Lower leg skin (tissue), 3 donors: Measurements from ENCODE around the gene C10orf71.

ENCODE experiments used
- POLR2A ChIP-seq, 2 donors: fragments of 450-650 bp; IDR thresholded peaks; one replicate each; pipeline ENCODE4 v1.6.1; 2016 to 2017; ENCODE audit warnings: antibody characterized with exemption in 2 of 2, mild to moderate bottlenecking in 1 of 2, moderate library complexity in 1 of 2
- TF ChIP-seq, protein P1 (sequence below), 3 donors: fragments of 450-650 bp; IDR thresholded peaks; one replicate each; pipeline ENCODE4 v1.5.1; 2016; ENCODE audit warnings: antibody characterized with exemption in 3 of 3, mild to moderate bottlenecking in 3 of 3, moderate library complexity in 2 of 3

- TF ChIP-seq, protein P1, sequence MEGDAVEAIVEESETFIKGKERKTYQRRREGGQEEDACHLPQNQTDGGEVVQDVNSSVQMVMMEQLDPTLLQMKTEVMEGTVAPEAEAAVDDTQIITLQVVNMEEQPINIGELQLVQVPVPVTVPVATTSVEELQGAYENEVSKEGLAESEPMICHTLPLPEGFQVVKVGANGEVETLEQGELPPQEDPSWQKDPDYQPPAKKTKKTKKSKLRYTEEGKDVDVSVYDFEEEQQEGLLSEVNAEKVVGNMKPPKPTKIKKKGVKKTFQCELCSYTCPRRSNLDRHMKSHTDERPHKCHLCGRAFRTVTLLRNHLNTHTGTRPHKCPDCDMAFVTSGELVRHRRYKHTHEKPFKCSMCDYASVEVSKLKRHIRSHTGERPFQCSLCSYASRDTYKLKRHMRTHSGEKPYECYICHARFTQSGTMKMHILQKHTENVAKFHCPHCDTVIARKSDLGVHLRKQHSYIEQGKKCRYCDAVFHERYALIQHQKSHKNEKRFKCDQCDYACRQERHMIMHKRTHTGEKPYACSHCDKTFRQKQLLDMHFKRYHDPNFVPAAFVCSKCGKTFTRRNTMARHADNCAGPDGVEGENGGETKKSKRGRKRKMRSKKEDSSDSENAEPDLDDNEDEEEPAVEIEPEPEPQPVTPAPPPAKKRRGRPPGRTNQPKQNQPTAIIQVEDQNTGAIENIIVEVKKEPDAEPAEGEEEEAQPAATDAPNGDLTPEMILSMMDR (IDR thresholded peaks at IDR 0.05) = no peak
- TF ChIP-seq POLR2A (IDR thresholded peaks at IDR 0.05) = no peak
Observed at GRCh38 chr10:49296836-49297235, 2.1 kb upstream of the C10orf71 start.
